IMR-90 (cell line): ENCODE results near the gene ZNF133. TPM values are rescaled to one million over a fixed set of nuclear protein-coding genes. Genes with fewer than 3 reads are reported as not detected.

ENCODE experiments used
- ATAC-seq: fragments of 200-7000 bp; cut with Tn5 transposase; 2 replicates; pipeline ENCODE4 v1.9.1; 2020; ENCODE audit warnings: low read depth, mild to moderate bottlenecking, moderate library complexity
- BruUV-seq: library from RNA; stranded (reverse); fragments of 400-500 nt; replicated peaks from 2 replicates; lab custom pipeline; 2021; lab: Mats Ljungman, UMichigan
- CTCF ChIA-PET: fragments of 300-600 bp; formaldehyde crosslinking; extraction: SDS; loops from one replicate; lab custom pipeline; 2021; ENCODE audit warnings: antibody characterized with exemption; lab: Yijun Ruan, JAX
- POLR2A ChIA-PET: fragments of 300-600 bp; sonication (Branson Sonifier 250); formaldehyde crosslinking; loops from one replicate; lab custom pipeline; 2022; ENCODE audit warnings: antibody characterized with exemption; ENCODE audit not compliant: unreplicated experiment; lab: Charles Lee
- DNase-seq: peaks from one replicate; pipeline ENCODE4 v3.0.0; 2013
- H2AFZ ChIP-seq: replicated peaks from 2 replicates; pipeline ENCODE3; 2013; ENCODE audit warnings: low read length, mild to moderate bottlenecking; ENCODE audit not compliant: poor library complexity
- H2AK5ac ChIP-seq: 2 replicates; pipeline ENCODE4 v1.6.1; 2013; ENCODE audit warnings: low read depth, low read length, inconsistent platforms
- H2AK9ac ChIP-seq: replicated peaks from 2 replicates; pipeline ENCODE3; 2013; ENCODE audit warnings: mild to moderate bottlenecking, low read depth, low read length, moderate library complexity; ENCODE audit not compliant: poor library complexity
- H2BK120ac ChIP-seq: 2 replicates; pipeline ENCODE4 v1.6.1; 2013; ENCODE audit warnings: low read depth, low read length, inconsistent platforms
- H2BK15ac ChIP-seq: 3 replicates; pipeline ENCODE4 v1.6.1; 2013; ENCODE audit warnings: low read depth, low read length, inconsistent platforms
- H2BK20ac ChIP-seq: 2 replicates; pipeline ENCODE4 v1.6.1; 2013; ENCODE audit warnings: low read depth, mild to moderate bottlenecking, inconsistent platforms, low read length, moderate library complexity
- H2BK5ac ChIP-seq: 2 replicates; pipeline ENCODE4 v1.6.1; 2013; ENCODE audit warnings: mild to moderate bottlenecking, low read depth, low read length, inconsistent platforms; ENCODE audit not compliant: poor library complexity, severe bottlenecking
- H3K14ac ChIP-seq: replicated peaks from 2 replicates; pipeline ENCODE4 v1.6.1; 2013; ENCODE audit warnings: low read depth, low read length, inconsistent platforms
- H3K18ac ChIP-seq: 2 replicates; pipeline ENCODE4 v1.6.1; 2013; ENCODE audit warnings: low read depth, low read length, control low read depth
- H3K23ac ChIP-seq: 2 replicates; pipeline ENCODE4 v1.6.1; 2013; ENCODE audit warnings: low read depth, low read length, inconsistent platforms
- H3K27ac ChIP-seq: 2 replicates; pipeline ENCODE4 v1.5.1; 2013; ENCODE audit warnings: mild to moderate bottlenecking, control low read depth, low read length; ENCODE audit not compliant: insufficient read depth
- H3K27me3 ChIP-seq: 2 replicates; pipeline ENCODE4 v1.6.1; 2013; ENCODE audit warnings: low read length; ENCODE audit not compliant: control insufficient read depth, insufficient read depth
- H3K36me3 ChIP-seq: 2 replicates; pipeline ENCODE4 v1.6.1; 2013; ENCODE audit warnings: low read length, mixed read lengths; ENCODE audit not compliant: control insufficient read depth, insufficient read depth
- H3K4ac ChIP-seq: 2 replicates; pipeline ENCODE4 v1.6.1; 2013; ENCODE audit warnings: low read depth, low read length, inconsistent platforms
- H3K4me1 ChIP-seq: 2 replicates; pipeline ENCODE4 v1.6.1; 2013; ENCODE audit warnings: low read length, mixed read lengths; ENCODE audit not compliant: control insufficient read depth, insufficient read depth
- H3K4me2 ChIP-seq: 2 replicates; pipeline ENCODE4 v1.6.1; 2013; ENCODE audit warnings: low read depth, mild to moderate bottlenecking, control low read depth, low read length, moderate library complexity
- H3K4me3 ChIP-seq: 2 replicates; pipeline ENCODE4 v1.5.1; 2013; ENCODE audit warnings: low read depth, mild to moderate bottlenecking, control low read depth, low read length, moderate library complexity; ENCODE audit not compliant: insufficient read depth
- H3K56ac ChIP-seq: 2 replicates; pipeline ENCODE4 v1.6.1; 2013; ENCODE audit warnings: low read length, inconsistent platforms; ENCODE audit not compliant: insufficient read depth; ENCODE audit errors: extremely low read depth
- H3K79me1 ChIP-seq, 2 experiments: 2 replicates each; pipeline ENCODE4 v1.6.1; 2013; ENCODE audit warnings: low read length in 2 of 2, inconsistent platforms in 1 of 2, low read depth in 1 of 2
- H3K9ac ChIP-seq: 2 replicates; pipeline ENCODE4 v1.6.1; 2013; ENCODE audit warnings: low read depth, low read length, control low read depth
- H3K9me1 ChIP-seq: 2 replicates; pipeline ENCODE4 v1.6.1; 2013; ENCODE audit warnings: low read length, inconsistent platforms; ENCODE audit not compliant: insufficient read depth
- H3K9me3 ChIP-seq: 2 replicates; pipeline ENCODE4 v1.6.1; 2013; ENCODE audit warnings: low read length; ENCODE audit not compliant: control insufficient read depth, insufficient read depth
- H4K20me1 ChIP-seq: 2 replicates; pipeline ENCODE4 v1.6.1; 2013; ENCODE audit warnings: low read length, inconsistent platforms; ENCODE audit not compliant: insufficient read depth
- H4K5ac ChIP-seq: 2 replicates; pipeline ENCODE4 v1.6.1; 2013; ENCODE audit warnings: mild to moderate bottlenecking, low read depth, low read length, control low read depth
- H4K8ac ChIP-seq, 2 experiments: 2 replicates each; pipeline ENCODE4 v1.6.1; 2013; ENCODE audit warnings: low read depth in 2 of 2, low read length in 2 of 2, control low read depth in 1 of 2, inconsistent platforms in 1 of 2
- H4K91ac ChIP-seq: 2 replicates; pipeline ENCODE4 v1.6.1; 2013; ENCODE audit warnings: low read depth, low read length, inconsistent platforms; ENCODE audit not compliant: insufficient read depth
- BHLHE40 ChIP-seq: fragments of 150-350 bp; IDR thresholded peaks from 2 replicates; pipeline ENCODE4 v1.6.1; 2016; ENCODE audit warnings: mild to moderate bottlenecking, low read depth, low read length
- CEBPB ChIP-seq: IDR thresholded peaks from 2 replicates; pipeline ENCODE4 v1.6.1; 2012; ENCODE audit warnings: low read depth, low read length, improper control_type of control experiment
- CHD1 ChIP-seq: IDR thresholded peaks from 2 replicates; pipeline ENCODE4 v1.6.1; 2012; ENCODE audit warnings: low read depth, low read length, improper control_type of control experiment
- FOS ChIP-seq: fragments of 150-350 bp; IDR thresholded peaks from 2 replicates; pipeline ENCODE4 v1.6.1; 2016; ENCODE audit warnings: low read depth, low read length
- MAFK ChIP-seq: IDR thresholded peaks from 2 replicates; pipeline ENCODE4 v1.6.1; 2012; ENCODE audit warnings: low read depth, low read length, improper control_type of control experiment
- MAZ ChIP-seq: IDR thresholded peaks from 2 replicates; pipeline ENCODE4 v1.6.1; 2012; ENCODE audit warnings: low read depth, mild to moderate bottlenecking, low read length, improper control_type of control experiment, moderate library complexity, borderline replicate concordance
- MXI1 ChIP-seq: IDR thresholded peaks from 2 replicates; pipeline ENCODE4 v1.6.1; 2012; ENCODE audit warnings: low read depth, mild to moderate bottlenecking, low read length, moderate library complexity, borderline replicate concordance
- NFE2L2 ChIP-seq: fragments of 150-350 bp; IDR thresholded peaks from 2 replicates; pipeline ENCODE4 v1.6.1; 2016; ENCODE audit warnings: low read depth, mild to moderate bottlenecking, low read length
- RCOR1 ChIP-seq: IDR thresholded peaks from 2 replicates; pipeline ENCODE4 v1.6.1; 2012; ENCODE audit warnings: mild to moderate bottlenecking, low read length, improper control_type of control experiment; ENCODE audit not compliant: insufficient replicate concordance
- RFX5 ChIP-seq: IDR thresholded peaks from 2 replicates; pipeline ENCODE4 v1.8.0; 2012; ENCODE audit warnings: low read depth, mild to moderate bottlenecking, low read length, moderate library complexity
- SMC3 ChIP-seq: fragments of 150-350 bp; IDR thresholded peaks from 2 replicates; pipeline ENCODE4 v1.6.1; 2016; ENCODE audit warnings: low read depth, mild to moderate bottlenecking, antibody characterized with exemption, low read length, moderate library complexity
- dilution Hi-C: fragments of 300-500 bp; cut with HindIII; formaldehyde crosslinking; loops from one replicate; pipeline ENCODE4 v1.14.3; 2018; ENCODE audit warnings: low sequenced_read_pairs; ENCODE audit not compliant: unreplicated experiment
- in situ Hi-C: fragments of 300-500 bp; cut with MboI; formaldehyde crosslinking; loops from 3 replicates; pipeline ENCODE4 v1.14.3; 2019; ENCODE audit warnings: low sequenced_read_pairs, inconsistent platforms, mixed read lengths
- intact Hi-C: fragments of 100-400 bp; cut with micrococcal nuclease; formaldehyde crosslinking; loops from 2 replicates; pipeline ENCODE4 v1.10.0; 2022
- polyA plus RNA-seq, 3 experiments: library from polyadenylated mRNA; depleted of rRNA; stranded (reverse); fragments of >200 nt; gene quantifications; 2 replicates each; pipeline ENCODE4 v1.2.3, GENCODE V29; 2012; ENCODE audit warnings: low replicate concordance in 1 of 3
- total RNA-seq: library from RNA; depleted of rRNA; stranded (reverse); fragments of >200 nt; gene quantifications from 2 replicates; pipeline ENCODE4 v1.2.3, GENCODE V29; 2012
- TF ChIP-seq, protein P1 (sequence below): fragments of 150-350 bp; IDR thresholded peaks from 2 replicates; pipeline ENCODE4 v1.6.1; 2016; ENCODE audit warnings: low read depth, mild to moderate bottlenecking, low read length, moderate library complexity, borderline replicate concordance
- TF ChIP-seq, protein P2 (sequence below): fragments of 150-350 bp; IDR thresholded peaks from 2 replicates; pipeline ENCODE4 v1.6.1; 2017; ENCODE audit warnings: mild to moderate bottlenecking, antibody characterized with exemption, low read length, low read depth

The ZNF133 gene
- total and polyA plus RNA-seq, 2 of the 4 experiments (the other 2 are of a cell fraction): 18.3 to 33.5 TPM

DNA sequence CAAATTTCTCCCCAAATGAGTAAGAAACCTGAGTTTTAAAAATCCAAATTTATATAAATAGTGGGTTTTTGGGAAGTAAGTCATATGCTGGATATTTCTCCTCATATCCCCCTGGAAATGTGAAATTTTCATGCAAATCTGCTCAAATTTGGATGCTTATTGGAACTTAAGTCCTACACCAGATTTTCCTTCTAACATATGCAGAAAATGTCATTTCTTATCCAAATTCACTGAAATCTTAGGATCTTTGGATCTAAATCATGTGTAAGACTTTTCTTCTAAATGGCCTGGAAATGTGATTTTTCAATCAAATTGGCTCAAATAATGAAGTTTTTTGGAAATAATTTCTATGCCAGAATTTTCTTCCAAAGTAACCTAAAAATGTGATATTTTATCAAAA, 33.0 kb downstream of the ZNF133 start:
- Histone ChIP-seq H2AFZ (no peak overlapping the region), H3K79me1 (peaks cover 0 to 4% of the 10 kb centered on the region in 2 experiments; a peak in 2 of 4 replicates), H2AK9ac (no peak overlapping the region), H4K8ac (no peak overlapping the region), H2BK20ac (no peak overlapping the region), H2BK15ac (no peak overlapping the region), H3K4ac (no peak overlapping the region), H3K56ac (no peak overlapping the region), H3K23ac (no peak overlapping the region), H3K9me1 (no peaks in the 10 kb centered on the region), H3K27me3 (no peaks in the 10 kb centered on the region), H3K18ac (no peak overlapping the region), H3K36me3 (peaks cover 4% of the 10 kb centered on the region), H3K9me3 (no peaks in the 10 kb centered on the region), H2BK5ac (no peak overlapping the region), H4K20me1 (no peaks in the 10 kb centered on the region), H4K5ac (no peak overlapping the region), H2AK5ac (no peak overlapping the region), H3K9ac (no peak overlapping the region), H3K4me1 (no peaks in the 10 kb centered on the region), H2BK120ac (no peak overlapping the region), H3K4me2 (no peak overlapping the region), H3K14ac (no peak overlapping the region), H3K27ac (no peak overlapping the region), H3K4me3 (no peak overlapping the region), H4K91ac (no peak overlapping the region)
- CTCF ChIA-PET: interaction anchor here (0.5 kb wide), 1 partner anchor 820 kb away, joined by 4 read pairs; no protein-coding TSS in a partner anchor
- no peak for TF ChIP-seq MAFK
- TF ChIP-seq MXI1: no peak
- TF ChIP-seq, protein P1, sequence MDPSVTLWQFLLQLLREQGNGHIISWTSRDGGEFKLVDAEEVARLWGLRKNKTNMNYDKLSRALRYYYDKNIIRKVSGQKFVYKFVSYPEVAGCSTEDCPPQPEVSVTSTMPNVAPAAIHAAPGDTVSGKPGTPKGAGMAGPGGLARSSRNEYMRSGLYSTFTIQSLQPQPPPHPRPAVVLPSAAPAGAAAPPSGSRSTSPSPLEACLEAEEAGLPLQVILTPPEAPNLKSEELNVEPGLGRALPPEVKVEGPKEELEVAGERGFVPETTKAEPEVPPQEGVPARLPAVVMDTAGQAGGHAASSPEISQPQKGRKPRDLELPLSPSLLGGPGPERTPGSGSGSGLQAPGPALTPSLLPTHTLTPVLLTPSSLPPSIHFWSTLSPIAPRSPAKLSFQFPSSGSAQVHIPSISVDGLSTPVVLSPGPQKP: no peak
- TF ChIP-seq, protein P2, sequence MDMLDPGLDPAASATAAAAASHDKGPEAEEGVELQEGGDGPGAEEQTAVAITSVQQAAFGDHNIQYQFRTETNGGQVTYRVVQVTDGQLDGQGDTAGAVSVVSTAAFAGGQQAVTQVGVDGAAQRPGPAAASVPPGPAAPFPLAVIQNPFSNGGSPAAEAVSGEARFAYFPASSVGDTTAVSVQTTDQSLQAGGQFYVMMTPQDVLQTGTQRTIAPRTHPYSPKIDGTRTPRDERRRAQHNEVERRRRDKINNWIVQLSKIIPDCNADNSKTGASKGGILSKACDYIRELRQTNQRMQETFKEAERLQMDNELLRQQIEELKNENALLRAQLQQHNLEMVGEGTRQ: no peak
- TF ChIP-seq RFX5: no peak
- TF ChIP-seq CEBPB: no peak
- no peak for TF ChIP-seq BHLHE40
- TF ChIP-seq NFE2L2: no peak
- TF ChIP-seq FOS: no peak
- no peak for TF ChIP-seq SMC3
- TF ChIP-seq CHD1: no peak
- no peak for TF ChIP-seq MAZ
- TF ChIP-seq RCOR1: no peak
- no peak for ATAC-seq
- intact Hi-C loops (no loop called here), dilution Hi-C loops (no loop called here), in situ Hi-C loops (no loop called here)
- no peak for DNase-seq
- BruUV-seq: no TSS peak
- POLR2A ChIA-PET: interaction anchor here (0.6 kb wide), 1 partner anchor 277 kb away, joined by 4 read pairs; no protein-coding TSS in a partner anchor
